ENCODE data around the gene RNF212.

The RNF212 gene

DNA sequence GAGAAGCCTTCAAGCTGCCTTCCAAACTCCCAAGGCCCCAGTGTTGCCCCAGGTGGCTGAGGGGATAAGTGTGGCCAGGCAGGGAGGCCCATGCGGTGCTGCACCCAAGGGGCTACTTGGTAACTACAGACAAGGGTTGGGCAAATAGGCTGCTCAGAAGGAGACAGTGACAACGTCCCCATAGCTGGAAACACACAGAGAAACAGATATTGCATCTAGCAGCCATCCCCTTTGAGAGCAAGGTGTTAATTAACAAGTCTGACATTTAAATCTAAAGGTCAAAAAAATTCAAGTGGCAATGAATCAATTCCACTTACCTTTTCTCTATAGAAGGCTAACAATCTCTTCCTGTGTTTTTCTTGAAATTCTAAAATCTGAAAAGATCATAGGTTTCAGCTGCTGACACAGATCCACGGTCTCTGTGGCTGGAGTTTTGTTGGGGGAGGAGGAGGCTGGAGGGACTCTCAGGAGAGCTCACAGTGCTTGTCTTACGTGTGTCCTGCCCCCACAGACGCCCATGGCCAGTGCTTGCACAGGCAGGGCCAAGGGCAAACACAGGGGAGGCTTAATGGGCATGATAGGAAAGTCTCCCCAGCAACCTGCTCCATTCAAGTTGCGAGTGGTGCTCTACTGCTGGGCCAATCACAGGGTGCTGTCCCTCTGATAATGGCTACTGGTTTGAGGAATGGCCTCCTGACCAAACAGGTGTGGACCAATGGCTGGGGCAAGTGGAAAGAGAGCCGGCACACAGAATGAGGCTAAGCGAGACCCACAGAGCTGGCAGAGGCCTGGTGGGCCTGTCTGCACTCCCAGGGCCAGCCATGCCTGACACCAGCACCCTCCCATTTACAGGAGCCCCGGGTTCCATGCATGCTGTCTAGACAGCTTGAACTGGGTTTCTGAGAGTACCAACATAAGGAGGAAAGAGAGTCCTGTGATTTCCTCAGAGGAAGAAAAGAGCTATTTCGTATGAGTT, 22.6 kb downstream of the RNF212 start:
- no peak for DNase-seq (ENCODE audit: low read depth in 2 of 3, low spot score in 1 of 3)

DNA sequence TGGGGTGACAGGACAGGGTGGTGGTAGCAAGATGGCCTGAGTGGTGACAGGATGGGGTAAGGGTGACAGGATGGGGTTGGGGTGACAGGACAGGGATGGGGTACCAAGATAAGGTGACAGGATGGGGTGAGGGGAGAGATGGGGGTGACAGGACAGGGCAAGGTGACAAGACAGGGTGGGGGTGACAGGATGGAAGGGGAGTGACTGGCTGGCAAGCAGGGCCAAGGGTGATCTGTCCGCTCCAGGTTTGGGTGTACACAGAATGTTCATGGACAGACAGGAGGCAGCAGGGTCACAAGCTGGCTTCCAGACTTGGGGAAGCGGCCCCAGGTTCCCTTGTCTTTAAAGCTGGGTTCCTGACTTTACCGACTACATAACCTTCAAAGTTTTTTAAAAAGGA, 23.3 kb downstream of the RNF212 start:
- DNase-seq (ENCODE audit: low read depth in 2 of 3, low spot score in 1 of 3) = no peak

DNA sequence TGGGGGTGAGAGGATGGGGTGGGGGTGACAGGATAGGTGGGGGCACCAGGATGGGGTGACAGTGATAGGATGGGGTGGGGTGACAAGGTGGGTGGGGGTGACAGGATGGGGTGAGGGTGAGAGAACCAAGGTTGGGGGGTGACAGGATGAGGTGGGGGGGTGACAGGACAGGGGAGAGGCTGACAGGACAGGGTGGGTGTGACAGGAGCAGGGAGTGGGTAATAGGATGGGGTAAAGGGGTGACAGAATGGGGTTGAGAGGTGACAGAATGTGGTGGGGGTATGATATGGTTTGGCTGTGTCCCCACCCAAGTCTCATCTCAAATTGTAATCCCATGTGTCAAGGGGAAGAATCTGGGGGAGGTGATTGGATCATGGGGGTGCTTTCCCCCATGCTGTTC, 26.0 kb downstream of the RNF212 start:
- no peak for DNase-seq (ENCODE audit: low read depth in 2 of 3, low spot score in 1 of 3)

DNA sequence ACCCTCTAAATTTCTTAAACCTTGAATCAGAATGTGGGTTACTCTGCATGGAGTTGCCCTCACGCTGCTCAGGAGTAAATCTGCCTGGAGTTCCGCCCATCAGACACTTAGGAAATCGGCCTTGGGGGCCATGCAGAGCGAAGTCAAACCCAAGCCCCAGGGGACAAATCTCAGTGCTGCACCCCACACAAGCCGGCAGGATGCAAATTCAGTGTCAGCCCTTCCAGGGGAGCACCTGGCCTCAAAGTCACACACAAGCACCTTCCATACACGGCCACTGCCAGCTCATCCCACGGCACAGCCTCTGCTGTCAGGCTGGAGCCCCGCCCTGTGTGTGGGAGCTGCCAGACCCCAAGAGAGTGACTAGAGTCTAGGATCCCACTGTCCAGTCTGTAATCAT, 27.4 kb downstream of the RNF212 start:
- DNase-seq (ENCODE audit: low read depth in 2 of 3, low spot score in 1 of 3) = no peak

DNA sequence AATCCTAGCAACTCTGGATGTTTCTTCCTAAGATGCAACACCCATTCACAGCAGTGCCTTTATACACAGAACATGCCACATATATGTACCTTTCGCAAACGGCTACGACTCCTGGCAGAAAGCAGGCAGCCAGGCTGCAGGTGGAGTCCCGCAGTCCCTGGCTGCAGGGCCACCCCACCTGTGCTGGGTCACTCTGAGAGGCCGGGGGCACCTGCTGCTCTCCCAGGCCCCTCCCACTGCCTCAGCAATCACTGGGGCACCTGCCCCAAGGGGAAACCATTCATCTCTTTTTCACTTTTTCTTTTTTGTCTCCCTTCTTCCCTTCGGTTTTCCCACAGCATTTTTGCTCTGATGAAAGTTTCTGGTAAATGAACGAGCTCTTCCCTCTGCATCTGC, 28.0 kb downstream of the RNF212 start:
- no peak for DNase-seq (ENCODE audit: low read depth in 2 of 3, low spot score in 1 of 3)

DNA sequence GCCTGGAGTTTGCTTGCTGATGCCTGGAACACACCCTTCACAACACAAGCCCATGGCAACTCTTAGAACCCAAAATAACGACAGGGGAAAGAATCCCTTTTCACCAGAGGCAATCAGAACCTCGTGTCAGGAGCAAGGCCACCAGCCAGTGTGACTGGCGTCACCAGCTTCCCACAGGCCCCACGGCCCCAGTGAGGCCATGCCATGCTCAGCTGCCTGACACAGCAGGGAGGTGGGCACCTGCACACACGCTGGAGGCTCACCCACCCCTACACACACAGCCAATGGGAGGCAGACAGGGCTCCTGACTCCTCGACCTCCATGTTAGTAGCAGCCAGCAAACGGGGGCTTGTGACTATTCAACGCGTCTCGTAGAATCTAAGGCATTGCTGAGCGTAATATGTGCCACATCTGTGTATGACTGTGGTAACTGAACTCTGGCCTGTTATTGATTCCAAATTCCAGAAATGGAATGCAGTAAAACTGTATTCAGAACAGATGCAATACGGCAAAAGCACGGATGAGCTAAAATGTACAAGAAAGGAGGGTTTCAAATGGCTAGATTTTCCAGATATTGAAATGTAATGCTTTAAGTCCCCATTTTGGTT, 28.5 kb downstream of the RNF212 start:
- no peak for DNase-seq (ENCODE audit: low read depth in 2 of 3, low spot score in 1 of 3)

DNA sequence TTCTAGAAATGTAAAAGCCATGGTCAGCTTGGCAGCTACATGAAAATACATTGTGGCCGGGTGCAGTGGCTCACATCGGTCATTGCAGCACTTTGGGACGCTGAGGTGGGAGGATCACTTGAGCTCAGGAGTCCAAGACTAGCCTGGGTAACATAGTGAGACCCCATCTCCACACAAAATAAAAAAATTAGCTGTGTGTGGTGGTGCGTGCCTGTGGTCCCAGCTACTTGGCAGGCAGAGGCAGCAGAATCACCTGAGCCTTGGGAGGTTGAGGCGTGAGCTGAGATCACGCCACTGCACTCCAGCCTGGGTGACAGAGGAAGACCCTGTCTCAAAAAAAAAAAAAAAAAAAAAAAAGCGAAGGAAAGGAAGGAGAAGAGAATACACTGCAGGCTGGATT, 29.0 kb downstream of the RNF212 start:
- DNase-seq (ENCODE audit: low read depth in 2 of 3, low spot score in 1 of 3) = no peak

DNA sequence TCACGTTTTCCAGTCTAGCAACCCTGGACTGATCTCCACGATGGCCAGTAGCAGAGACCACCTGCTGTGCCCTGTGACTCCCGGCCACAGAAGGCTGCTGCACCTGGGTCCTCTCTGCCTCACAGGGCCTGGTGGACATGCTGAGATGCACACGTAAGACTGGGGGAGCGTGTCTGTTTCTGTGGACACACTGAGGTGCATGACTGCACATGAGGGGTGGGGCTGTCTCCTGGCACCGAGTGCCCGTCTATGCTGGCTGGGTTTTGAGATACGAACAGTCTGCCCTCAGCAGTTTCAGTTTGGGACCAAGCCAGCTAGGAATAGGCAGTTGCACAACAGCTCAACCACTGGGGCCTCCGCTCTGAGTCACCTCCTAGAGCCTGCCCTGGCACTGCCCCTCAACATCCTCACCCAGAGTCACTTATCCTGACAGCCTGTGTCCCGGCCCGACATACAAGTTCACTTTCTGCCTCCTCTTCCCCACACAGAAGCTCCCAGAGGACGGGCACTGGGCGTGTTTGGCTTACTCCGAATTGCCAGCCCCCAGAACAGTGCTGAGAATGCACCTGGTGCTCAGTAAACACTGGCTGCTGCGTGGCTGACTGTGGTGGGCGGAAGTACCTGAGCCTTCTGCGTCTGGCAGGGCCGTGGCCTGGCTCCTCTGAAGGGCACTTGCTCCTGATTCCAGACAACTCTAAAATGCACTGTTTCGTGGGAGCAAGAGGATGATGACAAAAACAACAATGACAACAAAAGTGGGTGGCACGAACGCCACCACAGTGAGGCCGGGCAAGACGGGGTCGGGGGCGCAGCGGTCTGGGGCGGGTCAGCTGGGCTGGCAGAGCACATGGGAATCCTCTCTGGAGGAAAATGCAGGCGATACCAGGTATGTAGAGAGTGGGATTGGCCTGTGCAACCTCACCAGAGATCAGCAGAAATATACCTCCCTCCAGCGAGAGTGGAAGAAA, 30.9 kb downstream of the RNF212 start:
- DNase-seq (ENCODE audit: low read depth in 2 of 3, low spot score in 1 of 3) = no peak

DNA sequence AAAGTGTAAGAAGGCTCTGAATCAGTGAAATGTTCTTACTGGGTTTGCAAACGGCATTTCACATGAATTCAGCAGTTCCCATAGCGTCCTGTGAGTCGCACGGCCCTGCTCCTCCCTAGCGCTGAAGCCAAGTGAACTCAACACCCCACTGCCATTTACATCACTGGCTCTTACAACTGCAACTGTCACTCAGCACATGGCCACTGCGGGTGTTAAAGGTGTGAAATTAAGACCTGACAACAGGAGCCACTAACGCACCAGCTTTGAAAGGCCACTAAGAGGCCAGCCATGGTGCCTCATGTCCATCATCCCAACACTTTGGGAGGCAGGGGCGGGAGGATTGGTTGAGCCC, 31.7 kb downstream of the RNF212 start:
- DNase-seq (ENCODE audit: low read depth in 2 of 3, low spot score in 1 of 3) = peak in 1 of 3 donors; percentile 5

DNA sequence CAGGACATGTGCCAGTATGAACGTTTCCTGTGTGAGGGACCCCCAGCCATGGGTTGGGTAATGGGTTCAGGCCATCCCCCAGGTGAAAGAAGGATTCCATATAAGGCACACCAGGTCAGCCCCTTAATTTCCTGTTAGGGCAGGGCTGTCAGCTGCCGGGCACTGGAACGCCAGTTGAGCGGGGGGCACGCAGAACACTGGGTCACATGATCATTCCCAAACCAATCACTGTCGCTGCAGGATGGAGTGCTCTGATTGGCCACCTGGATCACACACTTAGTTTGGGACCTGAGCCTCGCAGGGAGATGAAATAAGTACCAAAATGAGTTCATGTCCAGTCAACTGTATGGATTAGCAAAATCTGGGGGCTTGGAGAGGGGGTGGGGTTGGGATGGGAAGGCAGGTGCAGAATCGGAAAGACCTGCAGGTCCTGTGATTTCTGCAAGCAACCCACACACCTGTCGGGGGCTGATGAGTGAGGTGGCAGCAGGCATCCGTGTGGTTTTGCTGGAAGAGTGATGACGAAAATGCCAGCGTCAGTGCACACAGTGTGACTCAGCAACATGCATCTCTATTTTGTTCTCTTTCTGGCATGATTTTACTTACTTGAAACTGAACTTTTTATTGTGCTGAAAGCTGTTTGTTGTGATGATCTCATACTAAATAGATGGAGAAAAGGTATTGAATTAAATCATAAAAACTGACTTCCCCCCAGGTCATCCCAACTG, 32.2 kb downstream of the RNF212 start:
- no peak for DNase-seq (ENCODE audit: low read depth in 2 of 3, low spot score in 1 of 3)

DNA sequence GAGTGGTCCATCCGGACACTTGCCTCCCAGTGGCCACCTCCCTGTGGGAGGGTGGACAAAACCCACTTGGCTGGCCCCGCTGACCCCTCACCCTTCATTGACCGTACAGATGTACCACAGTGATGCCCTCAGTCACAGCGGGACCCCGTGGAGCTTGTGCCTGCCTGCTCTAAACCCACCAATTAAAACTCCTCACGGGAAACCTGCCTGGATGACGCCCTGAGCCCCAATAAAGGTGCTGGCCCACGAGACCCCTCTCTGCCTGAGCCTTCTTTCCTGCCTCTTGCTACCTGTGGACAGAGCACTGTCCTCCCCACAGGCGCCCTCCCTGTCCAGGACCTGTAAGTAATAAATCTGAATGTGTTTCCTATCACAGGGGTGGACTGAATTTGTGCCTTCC, 32.9 kb downstream of the RNF212 start:
- DNase-seq (ENCODE audit: low read depth in 2 of 3, low spot score in 1 of 3) = no peak

DNA sequence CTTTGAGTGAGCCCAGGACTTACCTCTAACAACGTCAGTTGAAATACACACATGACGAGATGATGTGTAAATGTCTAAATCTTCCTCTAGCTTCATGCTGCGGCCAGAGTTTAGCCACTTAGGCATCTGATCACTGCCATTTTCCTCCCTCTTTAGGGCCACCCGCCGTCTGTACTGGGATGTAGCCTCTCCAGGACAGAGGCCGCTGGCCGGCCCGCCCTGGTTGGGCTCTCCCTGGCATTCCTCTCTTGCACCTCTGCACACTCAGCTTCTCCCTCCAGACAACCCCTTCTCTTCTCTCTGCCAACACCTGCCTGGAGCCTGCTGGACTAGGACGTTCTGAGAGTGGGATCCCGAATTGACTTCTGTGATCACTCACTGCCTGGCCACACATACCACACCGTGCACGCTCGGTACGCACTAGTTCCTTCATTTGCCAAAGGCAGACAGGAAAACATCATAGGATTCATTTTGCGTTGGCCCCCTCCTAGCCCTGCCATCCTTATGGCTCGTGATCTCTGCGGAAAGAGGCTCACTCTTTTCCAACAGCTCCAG, 33.6 kb downstream of the RNF212 start:
- no peak for DNase-seq (ENCODE audit: low read depth in 2 of 3, low spot score in 1 of 3)

DNA sequence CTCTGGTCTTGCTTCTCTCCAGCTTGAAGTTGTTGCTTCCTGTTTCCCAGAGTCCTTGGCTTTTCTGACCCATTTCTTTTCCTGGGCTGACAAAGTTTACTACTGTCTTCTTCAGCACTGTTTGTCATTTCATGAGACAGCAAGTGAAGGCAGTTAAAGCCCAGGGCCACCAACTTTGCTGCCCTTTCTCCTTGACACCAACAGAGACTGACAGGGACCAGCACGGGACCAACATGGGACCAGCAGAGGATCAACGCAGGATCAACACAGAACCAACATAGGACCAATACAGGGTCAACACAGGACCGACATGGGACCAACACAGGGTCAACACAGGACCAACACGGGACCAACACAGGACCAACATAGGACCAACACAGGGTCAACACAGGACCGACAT, 34.9 kb downstream of the RNF212 start:
- no peak for DNase-seq (ENCODE audit: low read depth in 2 of 3, low spot score in 1 of 3)

DNA sequence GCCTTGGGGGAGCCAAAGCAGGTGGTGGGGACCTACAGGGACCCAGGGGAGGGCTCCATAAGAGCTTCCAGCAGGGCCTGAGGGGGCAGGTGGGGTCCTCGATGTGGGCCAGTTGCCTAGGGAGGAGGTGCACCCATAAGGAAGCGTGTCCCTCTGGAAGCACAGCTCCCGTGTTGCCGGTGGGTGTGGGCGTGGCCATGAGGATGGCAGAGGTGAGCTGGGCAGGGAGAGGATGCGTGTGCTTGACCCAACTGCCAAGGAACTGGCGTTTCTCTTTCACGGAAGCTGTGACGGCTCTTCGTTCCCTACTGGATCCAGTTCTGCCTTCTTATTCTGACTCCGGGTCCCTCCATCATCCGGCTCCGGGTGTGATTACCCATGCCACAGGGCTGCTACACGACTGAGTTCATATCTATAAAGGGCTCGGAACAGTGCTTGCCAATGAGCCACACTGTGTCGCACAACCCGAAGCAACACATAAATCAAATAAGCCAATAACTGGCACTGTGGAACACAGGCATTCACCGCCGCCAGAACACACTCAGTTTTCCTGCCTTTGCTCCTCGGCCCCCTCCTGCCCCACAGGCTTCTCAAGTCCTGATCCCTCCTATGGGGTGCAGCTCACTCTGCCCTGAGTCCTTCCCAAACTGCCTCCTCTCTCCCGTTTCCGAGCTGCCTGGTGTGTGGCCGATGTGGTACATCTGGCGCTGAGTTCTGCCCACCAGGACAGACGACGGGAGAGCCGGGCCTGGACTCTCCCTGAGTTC, 35.5 kb downstream of the RNF212 start:
- no peak for DNase-seq (ENCODE audit: low read depth in 2 of 3, low spot score in 1 of 3)

DNA sequence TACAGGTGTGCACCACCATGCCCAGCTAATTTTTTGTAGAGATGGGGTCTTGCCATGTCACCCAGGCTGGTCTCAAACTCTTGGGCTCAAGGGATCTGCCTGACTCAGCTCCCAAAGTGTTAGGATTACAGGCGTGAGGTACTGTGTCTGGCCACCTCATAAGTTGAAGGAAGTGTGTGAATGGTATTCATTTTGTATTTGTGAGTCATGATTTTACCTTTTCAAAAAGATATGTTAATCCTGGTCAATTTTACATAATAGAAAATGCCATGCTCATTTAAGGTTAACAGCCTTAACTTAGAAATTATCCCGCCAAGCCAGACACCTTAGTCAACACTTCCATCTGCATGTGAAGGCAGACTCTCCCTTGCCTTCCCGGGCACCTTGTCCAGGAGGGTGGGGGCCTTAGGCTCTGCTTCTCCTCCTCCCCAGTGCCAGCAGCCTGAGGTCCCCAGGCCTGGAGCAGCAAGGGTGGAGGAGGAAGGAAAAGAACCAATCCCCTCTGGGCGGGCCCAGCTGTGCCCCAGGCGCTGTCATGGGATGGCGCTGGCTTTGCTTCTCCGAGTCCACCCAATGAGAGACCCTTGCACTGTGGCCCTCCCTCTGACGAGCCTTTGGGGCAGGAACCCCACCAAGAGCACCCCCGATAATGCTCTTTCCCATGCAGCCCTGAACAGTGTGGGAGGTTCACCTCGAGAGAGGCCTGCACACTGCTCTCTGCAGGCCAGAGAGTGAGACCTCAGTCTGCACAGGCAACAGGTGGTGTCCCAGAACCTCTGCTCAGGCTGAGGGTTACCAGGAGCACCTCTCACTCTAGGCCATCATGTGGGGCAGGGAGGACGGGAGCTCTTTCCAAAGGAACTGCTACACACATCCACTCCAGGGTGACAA, 37.3 kb downstream of the RNF212 start:
- DNase-seq (ENCODE audit: low read depth in 2 of 3, low spot score in 1 of 3) = no peak

DNA sequence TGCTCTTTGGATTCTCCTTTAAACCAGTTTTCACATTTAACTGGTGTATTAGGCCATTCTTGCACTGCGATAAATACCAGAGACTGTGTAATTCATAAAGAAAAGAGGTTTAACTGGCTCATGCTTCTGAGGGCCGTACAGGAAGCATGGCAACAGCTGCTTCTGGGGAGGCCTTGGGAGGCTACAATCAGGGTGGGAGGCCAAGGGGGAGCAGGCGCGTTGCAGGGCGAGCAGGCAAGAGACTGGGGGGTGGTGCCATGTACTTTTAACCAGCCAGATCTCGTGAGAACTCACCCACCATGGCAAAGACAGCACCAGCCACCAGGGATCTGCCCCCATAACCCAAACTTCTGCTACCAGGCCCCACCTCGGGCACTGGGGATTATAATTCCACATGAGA, 38.1 kb downstream of the RNF212 start:
- no peak for DNase-seq (ENCODE audit: low read depth in 2 of 3, low spot score in 1 of 3)

DNA sequence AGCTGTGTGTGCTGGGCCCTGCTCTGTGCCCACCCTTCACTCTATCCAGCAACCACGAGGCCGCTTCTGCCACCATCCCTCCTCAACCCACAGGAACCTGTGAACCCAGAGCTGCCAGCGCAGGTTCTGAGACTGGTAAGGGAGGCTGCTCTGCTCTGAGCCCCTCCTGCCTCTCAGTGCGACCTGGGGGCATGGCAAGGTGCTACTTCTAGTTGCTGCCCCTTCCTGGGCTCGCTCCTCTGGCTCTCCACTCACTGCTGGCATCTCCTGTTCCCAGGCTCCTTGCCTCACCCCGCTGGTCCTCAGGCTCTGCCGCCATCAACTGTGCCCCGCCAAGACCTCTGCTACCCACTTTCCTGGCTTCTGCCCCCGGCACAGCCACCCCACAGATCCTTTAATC, 39.3 kb downstream of the RNF212 start:
- DNase-seq (ENCODE audit: low read depth in 2 of 3, low spot score in 1 of 3) = no peak

DNA sequence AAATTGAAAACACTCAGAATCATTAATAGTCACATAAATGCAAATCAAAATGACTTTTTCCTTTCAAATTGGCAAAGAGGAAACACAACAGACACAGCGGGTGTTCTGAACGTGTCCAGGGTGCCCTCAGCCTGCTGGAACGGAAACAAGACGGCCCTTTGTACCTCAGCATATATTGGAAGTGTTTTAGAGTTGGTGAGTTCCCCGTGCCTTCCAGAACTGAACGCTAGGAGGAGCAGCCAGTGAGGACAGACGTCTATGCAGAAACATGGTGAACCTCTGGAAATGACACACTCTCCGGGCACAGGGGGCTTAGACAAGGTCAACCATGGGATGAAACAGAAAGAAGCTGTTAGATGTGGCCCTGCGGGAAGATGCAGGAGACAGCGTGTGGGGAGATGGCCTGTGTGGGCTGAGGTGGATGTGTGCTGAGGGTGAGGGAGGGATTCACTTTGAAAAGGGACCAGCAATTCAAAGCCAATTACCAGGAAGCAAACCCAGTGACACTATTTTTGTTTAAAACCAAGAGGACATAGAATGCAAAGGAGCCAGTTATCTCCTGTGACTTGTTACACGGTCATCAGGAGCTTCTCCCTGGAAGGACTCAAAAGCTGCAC, 40.4 kb downstream of the RNF212 start:
- peak; percentile 23 to 50 (median 27) for DNase-seq (ENCODE audit: low read depth in 2 of 3, low spot score in 1 of 3)
